Left renal pelvis (tissue), 4 donors: ENCODE results near the gene PTPRS. TPM values are rescaled to one million over a fixed set of nuclear protein-coding genes. Genes with fewer than 3 reads are reported as not detected.

ENCODE experiments used
- DNase-seq, 4 donors: peaks; one replicate each; pipeline ENCODE4 v3.0.0-alpha.2; 2013; ENCODE audit warnings: low read depth in 4 of 4, low spot score in 3 of 4
- polyA plus RNA-seq, 4 donors: library from polyadenylated mRNA; unstranded; fragments of 120-200 nt; gene quantifications; one replicate each; pipeline ENCODE4 v1.2.1, GENCODE V29; 2013; ENCODE audit not compliant: insufficient read length in 4 of 4

PTPRS gene
- polyA plus RNA-seq, 4 donors = 45.8 to 90.4 (median 64.2) TPM

- no peak for DNase-seq
Measured at GRCh38 chr19:5355693-5356092, 15.1 kb upstream of the PTPRS start.

- no peak for DNase-seq
Measured at GRCh38 chr19:5355076-5355475, 14.5 kb upstream of the PTPRS start.

- no peak for DNase-seq
Measured at GRCh38 chr19:5354403-5354802, 13.8 kb upstream of the PTPRS start.

DNA sequence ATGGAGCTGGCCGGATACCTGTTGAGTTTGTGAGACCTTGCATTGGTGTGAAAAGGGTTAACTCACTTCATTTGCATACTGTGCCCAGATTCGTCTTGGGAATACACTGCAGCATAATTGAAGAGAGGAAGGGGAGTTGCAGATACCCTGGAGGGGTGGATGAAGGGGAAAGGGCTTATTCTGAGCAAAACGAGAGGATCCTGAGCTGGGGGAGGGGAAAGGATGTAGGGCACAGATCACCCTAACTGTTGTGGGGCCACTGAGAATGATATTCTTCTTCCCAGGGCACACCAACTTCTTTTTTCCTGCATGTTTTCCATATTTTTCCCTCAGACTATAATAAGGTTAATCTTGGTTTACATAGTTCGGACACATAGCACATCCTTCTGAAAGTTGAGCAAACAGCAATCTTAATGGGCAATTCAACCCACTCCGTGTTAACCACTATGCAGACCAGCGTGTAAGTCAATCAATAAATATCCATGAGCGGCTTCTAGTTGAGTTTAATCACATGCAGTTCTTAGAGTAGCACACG, 11.7 kb upstream of the PTPRS start:
- no peak for DNase-seq

DNA sequence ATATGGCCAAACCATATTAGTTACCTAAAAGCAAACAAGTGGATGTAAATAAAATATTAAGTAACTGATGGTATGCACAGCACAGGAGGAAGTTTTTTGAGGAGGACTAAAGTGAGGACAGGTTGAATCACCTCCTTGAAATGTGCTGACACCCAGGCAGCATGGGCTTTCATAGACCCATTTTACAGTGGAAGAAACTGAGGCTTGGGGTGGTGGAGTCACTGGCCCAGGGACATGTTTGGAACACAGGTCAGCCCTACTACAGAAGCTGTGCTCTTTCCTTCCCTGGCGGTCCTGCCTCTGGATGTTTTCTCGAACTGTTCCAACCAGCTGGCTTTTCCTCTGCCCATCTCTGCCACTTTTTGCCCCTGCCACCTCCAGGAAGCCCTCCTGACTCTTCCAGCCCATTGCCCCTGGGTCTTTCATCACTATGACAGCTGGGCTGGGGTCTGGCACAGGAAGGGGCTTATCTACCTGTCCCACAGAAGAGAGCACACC, 11.2 kb upstream of the PTPRS start:
- no peak for DNase-seq

DNA sequence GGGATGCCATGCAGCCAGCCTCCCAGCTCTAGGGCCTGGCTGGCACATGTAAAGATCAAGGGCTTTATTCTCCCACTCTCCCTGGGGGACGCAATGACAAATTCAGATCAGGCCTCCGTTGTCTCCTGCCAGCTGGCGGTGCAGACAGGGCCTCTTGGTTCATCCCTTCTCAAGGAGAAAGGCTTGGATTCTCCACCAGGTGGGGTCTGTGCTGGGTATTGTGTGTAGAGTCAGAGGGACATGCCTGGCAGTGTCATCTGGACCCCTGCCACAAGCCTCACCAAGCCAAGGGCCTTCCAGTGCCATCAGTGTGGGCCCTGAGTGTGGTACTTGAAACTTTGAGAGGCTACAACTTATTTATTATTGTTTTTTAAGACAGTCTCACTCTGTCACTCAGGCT, 8.4 kb upstream of the PTPRS start:
- no peak for DNase-seq

DNA sequence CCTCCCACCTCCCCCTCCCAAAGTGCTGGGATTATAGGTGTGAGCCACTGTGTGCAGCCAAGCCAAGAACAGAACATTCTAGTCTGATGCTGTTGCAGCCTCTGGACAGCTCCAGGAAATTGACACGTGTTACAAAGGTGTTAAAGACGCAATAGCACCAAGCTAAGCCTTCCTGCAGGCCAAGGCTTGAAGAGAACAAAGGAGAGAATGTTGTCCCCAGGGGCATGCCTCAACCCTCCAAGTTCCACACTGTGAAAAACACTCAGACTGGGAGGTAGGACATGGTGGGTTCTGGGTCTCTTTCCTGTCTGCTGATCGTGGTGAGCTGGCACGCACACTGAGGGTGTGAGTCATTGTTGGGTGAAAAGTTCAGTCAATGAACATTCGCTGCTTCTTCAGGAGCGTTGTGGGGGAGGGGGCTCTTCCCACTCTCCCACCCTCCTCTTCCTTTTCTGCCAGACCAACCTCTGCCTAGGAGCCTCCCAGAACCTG, 5.3 kb upstream of the PTPRS start:
- DNase-seq = no peak

GRCh38 chr19:5343848-5344247, 3.2 kb upstream of the PTPRS start:
- DNase-seq = no peak

GRCh38 chr19:5342573-5343201, 2.1 kb upstream of the PTPRS start:
- no peak for DNase-seq

GRCh38 chr19:5341981-5342380, 1.4 kb upstream of the PTPRS start:
- no peak for DNase-seq

- DNase-seq = no peak
Measured at GRCh38 chr19:5341448-5341820, 822 bp upstream of the PTPRS start.

DNA sequence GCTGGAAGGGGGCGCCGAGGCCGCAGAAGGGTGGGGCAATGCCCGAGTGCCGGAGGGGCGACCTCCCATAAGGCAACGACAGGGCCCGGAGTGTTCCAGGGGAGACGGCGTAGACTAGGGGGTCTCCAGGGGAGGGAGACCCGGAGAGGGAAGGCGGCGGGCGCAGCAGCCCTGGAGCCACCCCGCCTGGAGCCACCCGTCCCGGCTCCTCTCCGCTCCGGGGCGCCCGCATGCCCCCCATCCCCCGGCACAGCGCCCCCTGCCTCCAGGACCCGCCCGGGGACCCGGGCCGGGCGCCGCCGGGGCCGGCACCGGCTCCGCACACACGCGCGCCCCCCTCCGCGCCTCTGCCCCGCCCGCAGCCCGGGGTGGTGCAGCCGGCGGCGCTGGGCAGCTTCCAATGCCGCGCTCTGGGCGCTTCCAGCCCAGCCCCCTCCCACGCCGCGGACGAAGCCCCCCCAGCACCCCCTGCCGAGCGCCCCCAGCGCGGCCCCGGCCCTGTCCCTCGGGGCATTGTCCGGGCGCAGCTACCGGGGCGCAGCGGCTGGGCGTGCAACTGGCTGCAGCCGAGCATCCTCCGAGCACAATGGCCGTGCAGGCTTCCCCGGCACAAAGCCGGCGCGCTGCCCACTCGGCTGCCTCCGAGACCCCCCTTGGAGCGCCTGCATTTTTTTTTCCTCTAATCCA, 519 bp downstream of the PTPRS start:
- no peak for DNase-seq

DNA sequence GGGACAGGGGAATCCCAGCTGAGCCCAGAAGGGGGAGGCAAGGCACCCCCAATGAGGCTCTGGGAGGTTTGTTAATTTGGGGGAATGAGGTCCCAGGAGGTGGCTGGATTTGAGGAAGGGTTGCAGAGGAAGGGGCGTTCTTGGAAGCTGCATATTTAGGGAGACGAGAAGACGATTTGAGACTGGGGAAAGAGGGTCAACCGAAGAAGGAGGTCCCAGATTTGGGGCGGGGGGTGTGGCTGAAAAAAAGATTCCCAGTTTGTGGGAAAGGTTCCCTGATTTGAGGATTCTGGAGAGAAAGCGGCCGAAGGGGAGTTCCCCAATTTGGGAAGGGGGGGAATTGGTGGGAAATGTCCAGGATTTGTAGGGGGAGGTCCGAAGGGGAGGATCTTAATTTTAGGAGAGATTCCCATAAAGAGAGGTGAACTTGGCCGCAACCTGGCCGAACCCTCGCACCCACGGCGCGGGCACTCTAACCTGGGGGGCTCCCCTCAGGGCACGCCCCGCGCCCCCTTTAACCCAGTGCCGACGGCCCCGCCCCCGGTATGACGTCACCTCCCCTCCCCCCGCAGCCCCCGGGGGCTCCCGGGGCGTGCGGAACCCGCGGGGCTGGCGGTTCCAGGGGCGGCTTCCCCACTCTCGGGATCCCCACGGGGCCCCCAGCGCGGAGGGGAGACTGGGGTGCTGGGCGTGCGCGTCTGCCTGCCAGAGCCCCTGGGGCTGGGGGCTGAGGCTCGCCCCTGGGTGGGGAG, 1.2 kb downstream of the PTPRS start:
- DNase-seq = no peak

DNA sequence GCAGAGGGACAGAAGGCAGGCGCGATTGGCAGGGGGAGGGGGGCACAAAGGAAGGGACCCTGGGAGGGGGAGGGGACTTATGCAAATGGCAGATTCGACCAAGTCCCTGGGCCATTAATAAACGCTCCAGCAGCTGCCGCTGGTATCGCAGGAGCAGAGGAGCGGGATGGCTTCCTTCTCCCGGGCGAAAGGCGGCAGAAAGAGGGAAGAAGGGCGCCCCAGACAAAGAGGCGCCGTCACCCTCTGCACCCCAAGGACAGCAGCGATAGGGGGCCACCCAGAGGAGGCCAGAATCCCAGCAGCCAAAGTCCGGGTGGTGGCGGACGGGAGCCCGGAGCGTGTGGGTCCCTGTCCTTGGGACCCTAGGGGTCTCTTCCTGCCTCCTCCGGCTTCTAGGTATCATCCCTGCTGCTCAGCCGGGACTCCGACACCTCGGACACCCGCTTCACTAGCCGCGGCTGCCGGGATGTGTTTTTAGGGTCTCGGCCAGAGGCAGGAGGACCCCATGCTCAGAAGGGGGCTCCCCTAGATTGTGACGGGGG, 1.9 kb downstream of the PTPRS start:
- DNase-seq = no peak

DNA sequence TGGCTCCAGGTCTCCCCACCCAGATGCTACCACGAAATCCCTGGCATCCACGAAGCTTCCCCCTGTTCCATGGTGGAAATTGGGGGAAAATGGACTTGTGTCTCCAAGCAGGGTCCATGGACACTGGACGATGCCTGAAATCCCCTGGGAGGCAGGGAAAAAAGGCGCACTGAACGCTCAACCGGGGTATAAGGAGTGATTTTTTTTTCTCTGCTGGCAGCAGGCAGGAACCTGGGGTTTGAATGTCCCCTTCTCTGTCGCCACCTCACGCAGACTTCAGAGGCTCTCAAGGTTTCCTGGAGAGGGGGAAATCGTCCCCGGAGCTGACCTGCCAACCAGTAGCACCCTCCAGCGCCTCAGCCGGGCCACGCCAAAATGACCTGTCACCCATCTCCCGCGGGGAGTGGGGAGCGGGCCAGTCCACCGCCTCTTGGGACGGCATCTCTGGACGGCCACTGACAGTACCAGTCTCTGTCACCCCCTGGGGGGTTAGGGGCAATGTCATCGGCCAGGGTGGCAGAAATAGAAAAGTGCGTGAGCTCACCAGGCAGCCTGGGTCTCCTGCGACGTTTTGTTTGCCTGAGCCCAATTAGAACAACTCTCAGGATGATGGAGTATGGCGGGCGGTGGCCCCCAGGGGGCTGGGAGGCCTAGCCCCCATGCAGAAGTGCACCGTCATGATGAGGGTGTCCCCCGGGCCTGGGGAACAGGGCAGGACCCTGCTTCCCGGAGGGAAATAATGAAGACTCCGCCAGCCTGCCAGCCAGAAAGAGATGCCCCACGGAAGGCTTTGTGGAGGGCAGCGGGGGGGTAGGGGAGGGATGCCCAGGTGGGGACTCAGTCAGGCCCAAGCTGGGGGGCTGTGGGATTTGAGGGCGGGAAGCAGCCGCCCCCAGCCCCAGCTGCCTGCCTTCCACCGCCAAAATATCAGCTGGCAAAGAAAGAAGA, 2.6 kb downstream of the PTPRS start:
- no peak for DNase-seq

- DNase-seq = no peak
Measured at GRCh38 chr19:5337126-5337525, 3.5 kb downstream of the PTPRS start.

DNA sequence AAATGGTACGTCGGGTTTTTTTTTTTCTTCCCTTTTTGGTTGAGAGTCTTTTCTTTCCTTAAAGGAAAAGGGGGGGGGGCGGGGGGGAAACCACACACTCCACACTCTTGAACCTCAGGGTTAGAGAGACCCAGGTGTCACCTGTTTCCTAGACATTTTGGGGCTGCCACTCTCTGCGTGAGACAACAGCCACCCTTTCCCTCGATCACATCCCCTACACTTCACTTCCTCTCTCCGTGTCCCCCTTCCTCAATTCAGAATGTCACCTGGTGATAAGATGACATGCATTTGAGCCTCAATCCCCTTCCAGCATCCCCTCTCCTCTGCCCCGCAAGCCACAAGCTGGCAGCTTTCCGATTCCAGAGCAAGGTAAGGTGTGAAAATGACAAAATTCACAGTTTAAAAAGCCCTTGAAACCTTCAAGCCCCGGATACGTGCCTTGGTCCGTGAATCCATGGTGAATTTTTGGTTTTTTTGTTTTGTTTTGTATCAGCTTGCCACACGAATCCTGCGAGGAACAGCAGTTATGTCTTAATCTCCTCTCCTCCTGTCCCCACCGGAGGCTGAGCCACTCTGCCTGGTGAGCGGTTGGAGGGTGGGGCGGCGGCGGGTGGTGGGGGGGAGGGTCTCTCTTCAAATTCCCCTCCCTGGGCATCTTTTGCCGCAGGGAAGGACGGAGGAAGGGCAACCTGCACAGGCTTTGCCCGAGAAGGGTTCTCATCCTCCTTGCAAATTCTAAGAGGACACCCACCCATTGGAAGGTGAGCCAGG, 4.2 kb downstream of the PTPRS start:
- DNase-seq = no peak

DNA sequence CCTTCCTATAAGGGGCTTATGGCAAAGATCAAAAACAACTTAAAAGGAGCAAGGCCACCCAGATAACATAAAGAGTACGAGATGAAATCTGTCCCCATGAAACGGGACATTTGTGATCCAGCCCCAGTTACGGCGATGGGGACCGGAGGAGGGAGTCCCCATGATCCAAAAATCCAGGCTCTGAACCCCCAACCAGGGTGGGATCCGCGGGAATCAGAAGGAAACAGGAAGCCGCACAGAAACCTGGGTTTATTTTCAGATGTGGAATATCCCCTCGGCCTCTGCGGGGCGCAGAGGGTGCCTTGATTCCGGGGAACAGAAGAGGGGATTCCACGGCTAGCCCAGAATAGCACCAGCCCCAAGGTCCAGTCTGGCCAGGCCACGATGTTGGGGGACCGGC, 5.0 kb downstream of the PTPRS start:
- DNase-seq = no peak

- no peak for DNase-seq
Measured at GRCh38 chr19:5334824-5335500, 5.7 kb downstream of the PTPRS start.
